NCI-H748 treated with DMSO at 0.1 percent for 48 hours (cell line): ENCODE data around the gene WNT4.

Experiments
- DNase-seq: peaks from one replicate; lab custom pipeline; 2025; lab: John Stamatoyannopoulos, UW

WNT4 gene

GRCh38 chr1:22143065-22144033, at the start of gene WNT4:
TSS of gene WNT4 (minus strand) at chr1:22143097. CDS start at chr1:22142922, 175 bp downstream.
- DNase-seq: no peak

- DNase-seq: no peak
These were observed 47.8 kb upstream of the WNT4 start for GRCh38 chr1:22190731-22191130.

GRCh38 chr1:22190251-22190650, 47.4 kb upstream of the WNT4 start:
- DNase-seq: no peak

- DNase-seq: no peak
These were observed 46.7 kb upstream of the WNT4 start for GRCh38 chr1:22189619-22190018.

GRCh38 chr1:22188914-22189313, 46.0 kb upstream of the WNT4 start:
- DNase-seq: no peak

GRCh38 chr1:22188436-22188835, 45.5 kb upstream of the WNT4 start:
- no peak for DNase-seq

GRCh38 chr1:22186311-22186710, 43.4 kb upstream of the WNT4 start:
- no peak for DNase-seq

GRCh38 chr1:22184892-22185612, 42.2 kb upstream of the WNT4 start:
- DNase-seq: peak; percentile 75

GRCh38 chr1:22184454-22184853, 41.6 kb upstream of the WNT4 start:
- DNase-seq: no peak

- DNase-seq: no peak
These were observed 39.8 kb upstream of the WNT4 start for GRCh38 chr1:22182715-22183114.

- no peak for DNase-seq
These were observed 36.4 kb upstream of the WNT4 start for GRCh38 chr1:22179197-22179803.

- no peak for DNase-seq
These were observed 34.6 kb upstream of the WNT4 start for GRCh38 chr1:22177354-22178003.

GRCh38 chr1:22176258-22176657, 33.4 kb upstream of the WNT4 start:
- no peak for DNase-seq

GRCh38 chr1:22174446-22175220, 31.7 kb upstream of the WNT4 start:
- DNase-seq: no peak

- no peak for DNase-seq
These were observed 29.2 kb upstream of the WNT4 start for GRCh38 chr1:22171951-22172715.

GRCh38 chr1:22169816-22170215, 26.9 kb upstream of the WNT4 start:
- DNase-seq: no peak

GRCh38 chr1:22168412-22168973, 25.6 kb upstream of the WNT4 start:
- no peak for DNase-seq

- DNase-seq: no peak
These were observed 23.5 kb upstream of the WNT4 start for GRCh38 chr1:22166439-22166838.

GRCh38 chr1:22164841-22165808, 22.2 kb upstream of the WNT4 start:
- no peak for DNase-seq
